Measurements from ENCODE around the gene ELAVL2.
A peak's percentile ranks its signal among the peaks of the same experiment; 100 is the strongest.

Gene ELAVL2

DNA sequence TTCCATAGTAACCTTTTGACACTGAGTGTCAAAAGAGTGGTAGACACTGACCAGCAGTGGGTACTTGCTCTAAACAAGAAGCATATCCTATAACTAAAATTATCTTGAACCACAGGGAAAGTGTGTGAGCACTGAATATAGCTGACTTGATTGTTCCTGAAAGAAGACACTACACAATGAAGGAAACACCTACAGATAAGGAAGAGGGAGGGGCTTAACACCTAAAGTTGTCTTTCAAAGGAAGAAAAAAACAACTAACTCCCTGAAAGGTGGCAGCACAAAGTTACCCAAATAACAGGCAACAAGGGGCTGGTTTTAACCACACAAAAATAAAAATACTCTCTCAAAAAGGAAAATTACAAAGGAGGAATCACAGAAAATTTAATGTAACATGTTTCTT, 6.6 kb downstream of the ELAVL2 start:
- TF ChIP-seq, protein P1, sequence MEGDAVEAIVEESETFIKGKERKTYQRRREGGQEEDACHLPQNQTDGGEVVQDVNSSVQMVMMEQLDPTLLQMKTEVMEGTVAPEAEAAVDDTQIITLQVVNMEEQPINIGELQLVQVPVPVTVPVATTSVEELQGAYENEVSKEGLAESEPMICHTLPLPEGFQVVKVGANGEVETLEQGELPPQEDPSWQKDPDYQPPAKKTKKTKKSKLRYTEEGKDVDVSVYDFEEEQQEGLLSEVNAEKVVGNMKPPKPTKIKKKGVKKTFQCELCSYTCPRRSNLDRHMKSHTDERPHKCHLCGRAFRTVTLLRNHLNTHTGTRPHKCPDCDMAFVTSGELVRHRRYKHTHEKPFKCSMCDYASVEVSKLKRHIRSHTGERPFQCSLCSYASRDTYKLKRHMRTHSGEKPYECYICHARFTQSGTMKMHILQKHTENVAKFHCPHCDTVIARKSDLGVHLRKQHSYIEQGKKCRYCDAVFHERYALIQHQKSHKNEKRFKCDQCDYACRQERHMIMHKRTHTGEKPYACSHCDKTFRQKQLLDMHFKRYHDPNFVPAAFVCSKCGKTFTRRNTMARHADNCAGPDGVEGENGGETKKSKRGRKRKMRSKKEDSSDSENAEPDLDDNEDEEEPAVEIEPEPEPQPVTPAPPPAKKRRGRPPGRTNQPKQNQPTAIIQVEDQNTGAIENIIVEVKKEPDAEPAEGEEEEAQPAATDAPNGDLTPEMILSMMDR (conservative IDR thresholded peaks at IDR 0.05; ENCODE audit: low read depth, low read length), result no peak
- peaks cover 13% of the 10 kb centered on the region; the same call in 1 of the 2 replicates for H3K79me2 ChIP-seq (ENCODE audit: insufficient read depth, low read depth)
- no peaks in the 10 kb centered on the region for H3K36me3 ChIP-seq (ENCODE audit: insufficient read depth)
- H3K27me3 ChIP-seq (ENCODE audit: insufficient read depth, low read depth), result no peaks in the 10 kb centered on the region
- H4K20me1 ChIP-seq (ENCODE audit: insufficient read depth), result no peaks in the 10 kb centered on the region
- H3K4me1 ChIP-seq (ENCODE audit: low read depth, poor library complexity, severe bottlenecking), result peaks cover 28% of the 10 kb centered on the region
- H2AFZ ChIP-seq (ENCODE audit: low read depth), result no peak overlapping the region; the same call in 1 of the 2 replicates
- H3K4me3 ChIP-seq (IDR thresholded peaks at IDR 0.05; ENCODE audit: insufficient read depth, low read depth, low read length), result no peak overlapping the region
- no peak overlapping the region for H3K9ac ChIP-seq
- peak overlapping the region; percentile 44; the same call in 1 of the 2 replicates for H3K27ac ChIP-seq
- peak overlapping the region; percentile 25 for H3K4me2 ChIP-seq

DNA sequence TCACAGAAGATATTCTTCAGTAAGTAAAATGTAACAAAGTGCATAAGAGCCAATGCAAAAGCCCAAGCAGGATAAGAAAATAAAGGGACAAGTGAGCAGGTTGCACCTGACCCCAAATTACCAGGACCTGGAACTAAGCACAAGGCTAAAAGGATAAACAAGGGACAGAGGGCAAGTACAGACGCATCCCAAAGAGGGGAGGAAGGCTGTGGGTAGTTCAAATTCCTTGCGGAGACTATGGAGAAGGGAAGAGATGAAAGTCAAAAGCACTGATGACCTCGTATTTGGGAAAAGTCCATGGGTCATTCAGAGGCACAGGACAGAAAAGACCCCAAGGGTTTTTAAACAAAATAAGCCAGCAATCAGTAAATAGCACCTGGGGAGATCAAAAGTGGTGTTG, 11.8 kb downstream of the ELAVL2 start:
- Histone ChIP-seq H3K27me3 (ENCODE audit: insufficient read depth, low read depth) (no peaks in the 10 kb centered on the region), H3K9ac (no peak overlapping the region), H3K27ac (no peak overlapping the region), H3K36me3 (ENCODE audit: insufficient read depth) (no peaks in the 10 kb centered on the region), H4K20me1 (ENCODE audit: insufficient read depth) (no peaks in the 10 kb centered on the region), H3K4me1 (ENCODE audit: low read depth, poor library complexity, severe bottlenecking) (peaks cover 17% of the 10 kb centered on the region), H2AFZ (ENCODE audit: low read depth) (no peak overlapping the region), H3K4me2 (no peak overlapping the region), H3K79me2 (ENCODE audit: insufficient read depth, low read depth) (peaks cover 13% of the 10 kb centered on the region; the same call in 1 of the 2 replicates), H3K4me3 (IDR thresholded peaks at IDR 0.05; ENCODE audit: insufficient read depth, low read depth, low read length) (no peak overlapping the region)
- TF ChIP-seq, protein P1 (conservative IDR thresholded peaks at IDR 0.05; ENCODE audit: low read depth, low read length), result no peak

- TF ChIP-seq, protein P1 (conservative IDR thresholded peaks at IDR 0.05; ENCODE audit: low read depth, low read length), result no peak
- H3K4me3 ChIP-seq (IDR thresholded peaks at IDR 0.05; ENCODE audit: insufficient read depth, low read depth, low read length), result no peak overlapping the region
- peaks cover under 1% of the 10 kb centered on the region for H3K4me1 ChIP-seq (ENCODE audit: low read depth, poor library complexity, severe bottlenecking)
- H3K36me3 ChIP-seq (ENCODE audit: insufficient read depth), result no peaks in the 10 kb centered on the region
- no peak overlapping the region for H3K4me2 ChIP-seq
- H3K79me2 ChIP-seq (ENCODE audit: insufficient read depth, low read depth), result peaks cover 13% of the 10 kb centered on the region; the same call in 1 of the 2 replicates
- H3K9ac ChIP-seq, result no peak overlapping the region
- no peak overlapping the region for H3K27ac ChIP-seq
- H2AFZ ChIP-seq (ENCODE audit: low read depth), result no peak overlapping the region
- H3K27me3 ChIP-seq (ENCODE audit: insufficient read depth, low read depth), result no peaks in the 10 kb centered on the region
- no peaks in the 10 kb centered on the region for H4K20me1 ChIP-seq (ENCODE audit: insufficient read depth)
These were observed 13.4 kb downstream of the ELAVL2 start for GRCh38 chr9:23812673-23813072.

GRCh38 chr9:23811633-23812032, 14.4 kb downstream of the ELAVL2 start:
- H3K79me2 ChIP-seq (ENCODE audit: insufficient read depth, low read depth), result peaks cover 3% of the 10 kb centered on the region; the same call in 1 of the 2 replicates
- no peaks in the 10 kb centered on the region for H3K36me3 ChIP-seq (ENCODE audit: insufficient read depth)
- H3K27ac ChIP-seq, result no peak overlapping the region
- no peaks in the 10 kb centered on the region for H3K4me1 ChIP-seq (ENCODE audit: low read depth, poor library complexity, severe bottlenecking)
- no peak overlapping the region for H3K9ac ChIP-seq
- H3K4me2 ChIP-seq, result no peak overlapping the region
- H3K27me3 ChIP-seq (ENCODE audit: insufficient read depth, low read depth), result no peaks in the 10 kb centered on the region
- no peaks in the 10 kb centered on the region for H4K20me1 ChIP-seq (ENCODE audit: insufficient read depth)
- no peak overlapping the region for H2AFZ ChIP-seq (ENCODE audit: low read depth)
- H3K4me3 ChIP-seq (IDR thresholded peaks at IDR 0.05; ENCODE audit: insufficient read depth, low read depth, low read length), result no peak overlapping the region
- TF ChIP-seq, protein P1 (conservative IDR thresholded peaks at IDR 0.05; ENCODE audit: low read depth, low read length), result no peak

Measured in KMS-11 (cell line).